ENCODE data around the gene AAMP. TPM values are rescaled to one million over a fixed set of nuclear protein-coding genes. Genes with fewer than 3 reads are reported as not detected.
A peak's percentile ranks its signal among the peaks of the same experiment; 100 is the strongest.

Gene AAMP
- total RNA-seq, 1 donor from 2014 or later: 67.6 TPM

DNA sequence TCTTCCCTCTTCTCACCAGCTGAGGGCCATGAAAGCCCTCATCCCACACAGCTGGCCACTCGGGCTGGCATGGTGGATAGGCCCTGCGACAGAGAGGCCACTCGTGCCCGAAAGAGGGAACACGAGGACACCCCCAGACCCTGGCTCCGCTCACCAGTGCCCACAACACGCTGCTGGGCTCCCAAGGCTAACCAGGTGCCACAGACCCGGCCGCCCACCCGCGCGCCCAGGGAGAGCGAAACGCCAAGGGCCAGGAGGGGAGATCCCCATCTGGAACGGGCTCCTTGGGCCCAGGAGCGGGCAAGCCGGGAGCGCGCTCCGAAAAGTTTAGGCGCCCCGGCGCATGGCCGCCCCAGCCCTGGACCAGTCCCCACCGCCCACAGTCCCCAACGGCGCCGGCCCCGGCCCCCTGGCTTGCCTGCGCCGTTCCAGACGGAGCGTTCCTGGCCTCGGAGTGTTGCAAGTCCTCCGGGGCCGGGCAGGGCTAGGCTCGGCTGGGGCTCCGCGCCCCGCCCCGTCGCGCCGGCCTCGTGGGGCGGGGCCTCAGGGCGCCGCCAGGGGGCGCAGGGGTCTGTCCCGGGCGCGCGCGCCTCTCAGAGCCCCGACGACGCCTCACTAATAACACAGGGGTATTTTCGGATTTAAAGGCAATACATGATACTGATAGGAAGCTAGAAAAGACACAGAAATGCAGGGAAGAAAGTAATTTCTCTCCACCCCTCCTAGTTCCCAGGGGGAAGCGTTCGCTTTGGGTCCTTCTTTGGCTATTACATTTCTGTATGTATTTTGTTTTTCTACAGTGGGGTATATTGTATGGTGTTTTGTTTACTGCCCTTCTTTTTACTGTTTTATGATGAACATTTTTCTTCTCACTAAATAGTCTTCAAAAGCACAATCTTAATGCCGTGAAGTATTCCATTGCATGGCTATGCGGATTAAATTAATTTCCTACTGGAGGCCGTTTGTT, 22.4 kb upstream of the AAMP start, which contains the start of gene TMBIM1:
TMBIM1 (minus strand) TSS at position 456 of the 967 bp plus-strand sequence. CDS start 10,362 bp downstream, outside the sequence.
- peak within 1 kb of the TSS; percentile 87 for H3K4me3 Mint-ChIP-seq (ENCODE audit: unreplicated experiment)

DNA sequence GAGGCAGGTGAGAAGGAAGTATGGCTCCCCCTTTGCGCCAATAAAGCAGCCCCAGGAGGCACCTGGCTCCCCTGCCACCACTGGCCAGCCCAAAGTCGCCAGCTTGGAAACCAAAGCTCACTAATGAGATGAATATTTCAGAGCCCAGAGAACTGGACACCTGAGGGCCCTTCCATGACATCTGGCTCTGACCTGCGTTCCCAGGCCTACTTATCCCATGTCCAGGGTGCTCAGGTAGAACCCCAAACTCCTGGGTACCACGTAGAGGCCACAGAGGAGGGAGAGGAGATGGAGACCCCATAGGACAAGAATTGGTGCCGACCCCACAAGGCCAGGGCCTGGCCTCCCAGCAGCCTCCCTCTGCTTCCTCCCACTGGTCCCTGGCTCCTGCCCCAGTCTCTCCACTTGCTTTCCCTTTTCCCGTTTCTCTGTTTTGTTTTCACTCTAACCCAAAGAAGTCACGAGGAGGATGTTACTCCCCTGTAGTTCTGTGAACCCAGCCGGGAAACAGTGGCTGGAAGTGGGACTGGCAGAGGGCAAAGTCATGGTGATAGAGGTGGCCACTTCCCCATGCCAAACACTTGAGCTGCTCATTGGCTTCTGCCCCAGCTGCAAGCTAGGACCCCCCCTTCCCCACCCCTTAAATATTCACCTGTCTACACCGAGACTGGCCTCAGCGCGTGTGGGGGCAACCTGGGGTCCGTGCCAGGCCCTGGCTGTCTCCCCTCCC, 21.5 kb upstream of the AAMP start:
- H3K27ac Mint-ChIP-seq (ENCODE audit: unreplicated experiment): no peak overlapping the region
- peaks cover 10% of the 10 kb centered on the region for H3K36me3 Mint-ChIP-seq (ENCODE audit: low read depth, unreplicated experiment)
- H3K9me3 Mint-ChIP-seq (ENCODE audit: unreplicated experiment): no peaks in the 10 kb centered on the region
- peaks cover 49% of the 10 kb centered on the region for H3K4me1 Mint-ChIP-seq (ENCODE audit: unreplicated experiment)
- peak overlapping the region; percentile 87 for H3K4me3 Mint-ChIP-seq (ENCODE audit: unreplicated experiment)
- H3K27me3 Mint-ChIP-seq (ENCODE audit: unreplicated experiment): peaks cover 8% of the 10 kb centered on the region
- DNase-seq (ENCODE audit: low spot score): no peak
- TF ChIP-seq, protein P1, sequence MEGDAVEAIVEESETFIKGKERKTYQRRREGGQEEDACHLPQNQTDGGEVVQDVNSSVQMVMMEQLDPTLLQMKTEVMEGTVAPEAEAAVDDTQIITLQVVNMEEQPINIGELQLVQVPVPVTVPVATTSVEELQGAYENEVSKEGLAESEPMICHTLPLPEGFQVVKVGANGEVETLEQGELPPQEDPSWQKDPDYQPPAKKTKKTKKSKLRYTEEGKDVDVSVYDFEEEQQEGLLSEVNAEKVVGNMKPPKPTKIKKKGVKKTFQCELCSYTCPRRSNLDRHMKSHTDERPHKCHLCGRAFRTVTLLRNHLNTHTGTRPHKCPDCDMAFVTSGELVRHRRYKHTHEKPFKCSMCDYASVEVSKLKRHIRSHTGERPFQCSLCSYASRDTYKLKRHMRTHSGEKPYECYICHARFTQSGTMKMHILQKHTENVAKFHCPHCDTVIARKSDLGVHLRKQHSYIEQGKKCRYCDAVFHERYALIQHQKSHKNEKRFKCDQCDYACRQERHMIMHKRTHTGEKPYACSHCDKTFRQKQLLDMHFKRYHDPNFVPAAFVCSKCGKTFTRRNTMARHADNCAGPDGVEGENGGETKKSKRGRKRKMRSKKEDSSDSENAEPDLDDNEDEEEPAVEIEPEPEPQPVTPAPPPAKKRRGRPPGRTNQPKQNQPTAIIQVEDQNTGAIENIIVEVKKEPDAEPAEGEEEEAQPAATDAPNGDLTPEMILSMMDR (IDR thresholded peaks at IDR 0.05; ENCODE audit: unreplicated experiment): no peak

More for the DNA sequence above, 22.4 kb upstream of the AAMP start, which contains the start of gene TMBIM1:
- Mint-ChIP-seq H3K27me3 (ENCODE audit: unreplicated experiment) (peaks cover 4% of the 10 kb centered on the region), H3K9me3 (ENCODE audit: unreplicated experiment) (no peaks in the 10 kb centered on the region), H3K4me1 (ENCODE audit: unreplicated experiment) (peaks cover 40% of the 10 kb centered on the region), H3K27ac (ENCODE audit: unreplicated experiment) (no peak within 1 kb of the TSS), H3K36me3 (ENCODE audit: low read depth, unreplicated experiment) (peaks cover 10% of the 10 kb centered on the region)
- peak; percentile 87 for DNase-seq (ENCODE audit: low spot score)
- TF ChIP-seq, protein P1 (IDR thresholded peaks at IDR 0.05; ENCODE audit: unreplicated experiment): peak; percentile 96

DNA sequence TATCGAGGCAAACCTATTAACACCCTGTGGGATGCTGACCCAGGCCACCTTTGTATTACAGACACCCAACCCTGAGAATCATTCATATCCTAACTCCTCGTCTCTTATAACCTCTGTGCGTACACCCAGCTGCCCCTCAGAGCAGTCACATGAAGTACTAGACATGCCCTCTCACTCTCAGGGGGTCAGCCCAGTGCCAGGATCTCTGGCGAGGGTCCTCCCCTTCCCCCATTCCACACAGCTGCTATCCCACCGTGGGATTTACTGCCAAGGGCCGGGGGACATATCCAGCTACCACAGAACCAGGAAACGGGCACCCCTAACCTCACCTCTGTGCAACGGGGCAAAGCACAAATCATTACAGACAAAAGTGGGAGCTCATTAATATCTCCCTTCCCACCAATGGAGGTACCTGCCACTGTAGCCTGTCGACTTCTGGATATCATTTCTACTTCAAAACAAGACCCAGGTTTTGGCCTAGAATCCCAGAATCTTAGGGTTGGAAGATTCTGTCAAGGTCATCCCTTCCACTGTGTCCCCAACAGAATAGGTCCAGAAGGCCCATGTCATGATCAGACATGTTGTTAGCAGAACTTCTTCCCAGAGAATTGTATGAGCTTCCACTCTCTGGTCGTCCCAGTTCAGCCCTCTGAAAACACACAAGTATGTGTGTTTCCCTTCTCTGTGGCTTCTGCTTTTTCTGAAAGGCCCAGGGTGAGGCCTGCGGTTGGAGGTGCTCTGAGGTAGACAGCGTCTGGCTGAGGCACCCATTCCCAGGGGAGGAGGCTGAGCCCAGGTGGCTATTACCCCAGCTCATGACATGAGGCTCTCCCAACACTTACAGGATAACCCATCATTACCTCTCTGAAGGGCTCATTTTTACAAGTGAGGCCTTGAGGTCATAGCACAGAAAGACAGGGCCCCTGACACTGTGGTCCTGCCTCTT, 20.7 kb upstream of the AAMP start:
- peaks cover 53% of the 10 kb centered on the region for H3K4me1 Mint-ChIP-seq (ENCODE audit: unreplicated experiment)

DNA sequence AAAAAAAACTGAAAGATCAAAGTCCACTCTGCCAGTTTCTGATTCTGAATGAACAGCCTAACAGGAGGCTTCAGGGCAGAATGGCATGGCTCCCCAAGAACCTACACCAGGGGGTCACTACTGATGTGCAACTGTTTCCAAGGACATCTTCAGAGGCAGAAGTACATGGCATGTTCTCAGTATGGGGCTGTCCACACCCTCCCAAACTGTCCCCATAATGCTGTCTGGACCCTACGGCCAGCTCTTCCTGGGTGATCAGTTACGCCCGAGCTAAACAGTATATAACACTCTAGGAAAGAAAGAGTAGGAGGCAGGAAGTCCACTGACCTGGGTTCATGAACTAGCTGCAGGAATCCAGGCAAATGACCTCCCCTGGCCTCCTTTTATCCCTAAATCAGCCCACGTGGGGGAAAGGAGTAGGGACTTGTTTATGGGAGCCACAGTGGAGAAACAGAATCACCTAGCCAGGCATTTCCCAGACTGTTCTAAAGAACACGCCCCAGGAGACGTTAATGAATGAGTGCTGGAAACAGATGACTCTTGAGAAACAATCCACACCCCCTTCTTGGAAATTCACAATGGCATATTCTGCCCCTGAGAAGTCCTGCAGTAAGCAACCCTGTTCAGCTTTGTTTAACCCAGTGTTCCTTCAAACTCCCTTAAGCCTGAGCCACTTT, 19.8 kb upstream of the AAMP start:
- TF ChIP-seq, protein P1 (IDR thresholded peaks at IDR 0.05; ENCODE audit: unreplicated experiment): no peak
- H3K4me1 Mint-ChIP-seq (ENCODE audit: unreplicated experiment): peaks cover 54% of the 10 kb centered on the region
- H3K9me3 Mint-ChIP-seq (ENCODE audit: unreplicated experiment): no peaks in the 10 kb centered on the region
- peaks cover 13% of the 10 kb centered on the region for H3K36me3 Mint-ChIP-seq (ENCODE audit: low read depth, unreplicated experiment)
- peak overlapping the region; percentile 72 for H3K27ac Mint-ChIP-seq (ENCODE audit: unreplicated experiment)
- peaks cover 9% of the 10 kb centered on the region for H3K27me3 Mint-ChIP-seq (ENCODE audit: unreplicated experiment)
- DNase-seq (ENCODE audit: low spot score): no peak
- peak overlapping the region; percentile 57 for H3K4me3 Mint-ChIP-seq (ENCODE audit: unreplicated experiment)

More for the DNA sequence above, 20.7 kb upstream of the AAMP start:
- TF ChIP-seq, protein P1 (IDR thresholded peaks at IDR 0.05; ENCODE audit: unreplicated experiment): no peak
- peaks cover 9% of the 10 kb centered on the region for H3K27me3 Mint-ChIP-seq (ENCODE audit: unreplicated experiment)
- H3K4me3 Mint-ChIP-seq (ENCODE audit: unreplicated experiment): peak overlapping the region; percentile 87
- H3K9me3 Mint-ChIP-seq (ENCODE audit: unreplicated experiment): no peaks in the 10 kb centered on the region
- peaks cover 10% of the 10 kb centered on the region for H3K36me3 Mint-ChIP-seq (ENCODE audit: low read depth, unreplicated experiment)
- H3K27ac Mint-ChIP-seq (ENCODE audit: unreplicated experiment): peak overlapping the region; percentile 72
- no peak for DNase-seq (ENCODE audit: low spot score)

Data from endothelial cell (in vitro differentiated cells).